HUES64 (cell line): Measurements from ENCODE around the gene DPP6.

Source experiments
- H3K27ac ChIP-seq: 2 replicates; pipeline ENCODE4 v1.7.0; 2013; ENCODE audit warnings: low read depth, low read length, inconsistent platforms
- H3K27me3 ChIP-seq: 2 replicates; pipeline ENCODE4 v1.6.1; 2013; ENCODE audit warnings: mild to moderate bottlenecking, low read length; ENCODE audit not compliant: insufficient read depth
- H3K36me3 ChIP-seq: 2 replicates; pipeline ENCODE4 v1.6.1; 2013; ENCODE audit warnings: mild to moderate bottlenecking, low read length; ENCODE audit not compliant: insufficient read depth
- H3K4me1 ChIP-seq: 2 replicates; pipeline ENCODE4 v1.6.1; 2013; ENCODE audit warnings: mild to moderate bottlenecking, low read length, moderate library complexity; ENCODE audit not compliant: insufficient read depth
- H3K4me3 ChIP-seq: 2 replicates; pipeline ENCODE4 v1.5.1; 2013; ENCODE audit warnings: mild to moderate bottlenecking, low read length, moderate library complexity
- H3K9ac ChIP-seq: 2 replicates; pipeline ENCODE4 v1.6.1; 2013; ENCODE audit warnings: mild to moderate bottlenecking, low read depth, low read length
- H3K9me3 ChIP-seq: 2 replicates; pipeline ENCODE4 v1.6.1; 2013; ENCODE audit warnings: low read depth, low read length; ENCODE audit not compliant: insufficient read depth
- WGBS: fragments of 150-250, 120-280 bp; methylation state at CpG from one replicate; pipeline ENCODE4 v1.1.7; 2013; ENCODE audit warnings: missing lambda C conversion rate; 5-methylcytosine and 5-hydroxymethylcytosine counted together

DPP6 gene

DNA sequence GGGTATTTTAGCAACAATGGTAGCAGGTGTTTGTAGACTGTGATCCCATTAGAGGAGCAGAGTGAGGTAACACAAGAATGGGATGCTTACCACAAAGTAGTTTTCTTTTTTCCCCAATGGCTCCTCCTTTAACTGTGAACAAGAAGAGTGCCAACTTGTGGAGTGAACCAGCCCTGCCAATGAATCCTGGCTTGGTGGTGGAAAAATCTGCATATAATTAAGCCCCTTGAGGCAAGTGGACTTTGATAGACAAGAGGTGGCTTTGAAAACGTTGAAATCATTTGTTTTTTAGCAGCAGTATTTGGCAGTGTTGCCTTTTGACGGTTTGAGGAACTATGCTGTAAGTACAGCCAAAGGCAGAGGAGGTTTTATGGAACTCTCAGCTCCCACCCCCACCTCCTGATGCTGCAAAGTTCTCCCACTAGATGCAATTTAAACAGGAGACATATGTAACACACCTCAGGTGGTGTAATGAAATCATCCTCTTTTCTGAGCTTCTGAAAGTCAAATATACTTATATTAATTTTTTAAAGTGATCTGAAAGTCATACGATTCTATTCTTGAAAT is 295.6 kb downstream of the DPP6 start:
- WGBS, result 66% methylated on average over 2 of the region's 3 CpGs
- Histone ChIP-seq H3K27me3 (no peaks in the 10 kb centered on the region), H3K4me3 (no peak overlapping the region), H3K36me3 (no peaks in the 10 kb centered on the region), H3K4me1 (no peaks in the 10 kb centered on the region), H3K9ac (no peak overlapping the region), H3K9me3 (no peaks in the 10 kb centered on the region), H3K27ac (no peak overlapping the region)

DNA sequence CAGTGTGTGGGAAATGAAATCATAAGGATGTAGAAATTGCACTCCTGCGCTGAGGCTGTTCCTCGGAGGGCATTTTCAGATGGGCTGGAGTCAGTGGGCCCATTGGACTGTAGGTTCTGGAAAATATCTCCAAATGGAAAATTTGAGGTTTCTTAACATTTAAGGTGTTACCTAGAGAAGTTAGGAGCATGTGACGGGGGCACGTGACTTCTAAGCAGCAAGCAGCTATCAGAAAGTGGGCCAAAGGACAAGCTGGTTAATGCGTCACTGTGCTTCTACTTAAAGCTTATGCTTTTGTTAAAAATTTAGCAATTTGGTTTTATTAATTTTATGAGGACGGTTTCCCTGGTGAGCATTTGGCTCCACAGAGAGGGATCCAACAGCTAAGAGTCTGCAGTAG is 298.7 kb downstream of the DPP6 start:
- Histone ChIP-seq H3K27ac (no peak overlapping the region), H3K36me3 (no peaks in the 10 kb centered on the region), H3K4me1 (no peaks in the 10 kb centered on the region), H3K9ac (no peak overlapping the region), H3K9me3 (0 out of 2 replicates have a peak, but pooled peaks cover 4% of the 10 kb centered on the region), H3K27me3 (no peaks in the 10 kb centered on the region), H3K4me3 (no peak overlapping the region)
- WGBS, result 93% methylated on average over 6 of the region's 6 CpGs

DNA sequence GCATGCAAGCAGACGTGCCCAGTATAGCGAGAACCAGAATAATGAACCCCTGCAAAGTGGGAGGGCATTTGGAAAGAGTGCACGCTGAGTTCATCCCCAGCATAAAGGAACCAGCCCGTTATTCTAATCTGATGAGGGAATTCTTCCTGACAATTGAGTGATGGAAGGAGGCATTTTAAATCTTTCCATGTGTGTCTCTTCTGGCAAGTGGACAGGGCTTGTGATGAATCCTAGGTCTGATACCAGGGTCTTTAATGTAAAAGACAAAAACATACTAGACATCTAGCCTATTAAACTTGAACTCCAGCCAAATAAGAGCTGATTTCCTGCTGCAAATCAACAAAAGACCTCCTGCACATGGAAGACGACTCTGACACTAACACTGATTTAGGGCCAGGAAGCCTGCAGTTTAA is 301.2 kb downstream of the DPP6 start:
- Histone ChIP-seq H3K27ac (no peak overlapping the region), H3K4me1 (no peaks in the 10 kb centered on the region), H3K36me3 (no peaks in the 10 kb centered on the region), H3K9ac (no peak overlapping the region), H3K9me3 (0 out of 2 replicates have a peak, but pooled peaks cover 4% of the 10 kb centered on the region), H3K4me3 (no peak overlapping the region), H3K27me3 (no peaks in the 10 kb centered on the region)
- 86% methylated on average over 5 of the region's 5 CpGs for WGBS

DNA sequence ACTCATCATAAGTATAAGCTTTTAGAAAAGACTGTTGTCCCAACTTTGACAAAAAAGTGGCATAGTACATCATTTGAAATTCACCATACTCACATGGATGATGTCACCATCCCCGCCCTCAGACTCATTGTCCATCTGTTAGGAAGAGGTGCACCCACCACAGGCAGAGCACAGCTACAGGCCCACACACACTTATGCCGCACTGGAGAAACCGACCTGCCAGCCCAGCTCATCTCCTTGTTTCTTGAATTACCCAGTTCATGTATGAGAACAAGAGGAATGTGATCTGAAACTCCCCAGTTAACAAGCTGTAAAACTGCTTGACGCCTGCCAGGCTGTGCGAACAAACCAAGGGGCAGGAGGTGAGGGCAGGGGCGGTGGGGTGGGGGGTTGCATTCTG is 312.0 kb downstream of the DPP6 start:
- WGBS, result 87% methylated on average over 6 of the region's 6 CpGs
- Histone ChIP-seq H3K9me3 (no peaks in the 10 kb centered on the region), H3K9ac (no peak overlapping the region), H3K36me3 (no peaks in the 10 kb centered on the region), H3K4me3 (no peak overlapping the region), H3K27ac (no peak overlapping the region), H3K4me1 (no peaks in the 10 kb centered on the region), H3K27me3 (no peaks in the 10 kb centered on the region)

DNA sequence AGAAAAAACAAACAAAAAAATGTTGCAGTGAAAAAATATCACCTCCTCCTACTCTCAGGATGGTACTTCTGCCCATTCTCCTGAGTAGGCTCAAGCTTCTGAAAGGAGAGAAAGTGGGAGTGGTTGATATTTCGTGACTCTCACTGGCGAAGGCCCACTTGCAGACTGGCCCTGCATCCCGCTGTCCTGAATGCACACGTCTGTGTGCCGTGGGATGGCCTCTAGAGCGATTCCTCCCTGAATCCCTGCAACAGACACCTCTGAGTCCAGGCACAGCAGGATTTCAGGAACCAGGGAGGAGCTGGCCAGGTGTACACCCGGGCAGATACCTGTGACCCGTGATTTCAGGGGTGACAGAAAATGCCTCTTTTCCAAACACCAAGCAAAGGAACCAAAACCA is 319.2 kb downstream of the DPP6 start:
- Histone ChIP-seq H3K9me3 (no peaks in the 10 kb centered on the region), H3K27ac (no peak overlapping the region), H3K36me3 (no peaks in the 10 kb centered on the region), H3K4me1 (peaks cover 5% of the 10 kb centered on the region; the same call in 1 of the 2 replicates), H3K9ac (no peak overlapping the region), H3K4me3 (no peak overlapping the region), H3K27me3 (no peaks in the 10 kb centered on the region)
- 84% methylated on average over 8 of the region's 8 CpGs for WGBS

DNA sequence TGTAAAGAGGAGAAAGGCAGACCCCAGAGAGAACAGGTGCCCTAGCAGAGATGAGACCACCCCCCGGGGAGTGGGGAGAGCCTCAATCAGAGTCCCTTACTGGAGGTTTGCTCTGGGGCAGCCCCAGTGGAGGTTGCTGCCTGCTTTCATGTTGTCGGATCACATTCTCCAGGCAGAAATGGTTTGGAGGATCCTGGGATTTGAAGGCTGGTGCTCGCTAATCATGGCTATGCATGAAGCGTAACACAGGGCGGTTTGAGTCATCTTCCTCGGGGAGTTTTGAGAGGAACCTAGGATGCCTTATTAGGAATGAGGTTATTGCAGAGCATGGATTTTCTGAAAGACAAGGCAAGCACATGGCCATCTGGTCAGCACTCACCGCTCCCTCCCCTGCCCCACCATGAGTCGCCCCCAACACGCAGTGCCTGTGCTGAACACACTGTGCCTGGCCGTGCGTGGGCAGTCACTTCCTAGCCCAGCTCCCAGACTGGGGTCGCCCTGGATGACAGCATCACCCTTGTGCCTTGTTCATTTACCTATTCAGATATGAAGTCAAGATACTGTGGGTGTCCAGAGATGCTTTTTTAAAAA is 319.9 kb downstream of the DPP6 start:
- Histone ChIP-seq H3K27me3 (no peaks in the 10 kb centered on the region), H3K27ac (no peak overlapping the region), H3K4me3 (no peak overlapping the region), H3K9me3 (no peaks in the 10 kb centered on the region), H3K4me1 (peaks cover 5% of the 10 kb centered on the region; the same call in 1 of the 2 replicates), H3K36me3 (no peaks in the 10 kb centered on the region), H3K9ac (no peak overlapping the region)
- WGBS, result 87% methylated on average over 12 of the region's 12 CpGs

DNA sequence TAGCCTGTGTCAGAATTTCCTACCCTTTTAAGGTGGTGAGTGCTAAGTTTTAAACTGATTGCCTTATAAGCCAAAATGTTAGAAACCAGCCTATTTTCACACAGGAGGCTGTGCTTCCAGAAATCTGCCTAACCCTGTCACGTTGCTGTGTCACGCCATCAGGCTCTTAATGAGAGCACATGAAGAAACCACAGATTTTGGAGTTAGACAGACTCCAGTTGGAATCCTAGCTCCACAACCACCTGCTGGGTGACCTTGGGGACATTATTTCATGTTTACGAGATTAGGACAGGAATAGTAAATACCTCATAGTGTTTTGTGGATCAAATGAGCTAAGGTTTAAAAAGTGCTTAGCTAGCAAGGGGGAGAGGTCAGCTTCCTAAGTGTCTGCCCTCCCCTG is 321.8 kb downstream of the DPP6 start:
- Histone ChIP-seq H3K27me3 (no peaks in the 10 kb centered on the region), H3K4me1 (peaks cover 5% of the 10 kb centered on the region; the same call in 1 of the 2 replicates), H3K9ac (no peak overlapping the region), H3K27ac (no peak overlapping the region), H3K36me3 (no peaks in the 10 kb centered on the region), H3K4me3 (no peak overlapping the region), H3K9me3 (no peaks in the 10 kb centered on the region)
- WGBS, result 93% methylated on average over 3 of the region's 3 CpGs

DNA sequence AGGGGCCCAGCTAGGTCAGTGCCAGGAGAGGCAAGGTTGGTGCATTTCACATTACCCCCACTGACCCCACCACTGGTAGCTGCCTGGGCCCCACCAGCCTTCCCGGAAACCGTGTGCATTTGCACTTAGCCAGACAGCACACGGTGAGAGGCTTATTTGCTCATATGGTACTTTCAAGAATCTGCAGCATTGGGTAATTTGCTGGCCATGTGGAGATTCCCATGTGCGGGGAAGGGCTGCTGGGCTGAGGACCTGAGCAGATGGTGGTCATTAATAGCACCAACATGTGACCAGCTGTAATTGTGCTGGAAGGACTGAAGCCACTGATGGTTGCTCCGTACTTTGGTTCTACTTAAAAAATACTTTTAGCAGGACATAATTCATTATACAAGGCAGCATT is 323.8 kb downstream of the DPP6 start:
- Histone ChIP-seq H3K4me3 (no peak overlapping the region), H3K36me3 (no peaks in the 10 kb centered on the region), H3K27ac (no peak overlapping the region), H3K4me1 (peaks cover 5% of the 10 kb centered on the region; the same call in 1 of the 2 replicates), H3K27me3 (no peaks in the 10 kb centered on the region), H3K9me3 (no peaks in the 10 kb centered on the region), H3K9ac (no peak overlapping the region)
- WGBS, result 97% methylated on average over 5 of the region's 5 CpGs

DNA sequence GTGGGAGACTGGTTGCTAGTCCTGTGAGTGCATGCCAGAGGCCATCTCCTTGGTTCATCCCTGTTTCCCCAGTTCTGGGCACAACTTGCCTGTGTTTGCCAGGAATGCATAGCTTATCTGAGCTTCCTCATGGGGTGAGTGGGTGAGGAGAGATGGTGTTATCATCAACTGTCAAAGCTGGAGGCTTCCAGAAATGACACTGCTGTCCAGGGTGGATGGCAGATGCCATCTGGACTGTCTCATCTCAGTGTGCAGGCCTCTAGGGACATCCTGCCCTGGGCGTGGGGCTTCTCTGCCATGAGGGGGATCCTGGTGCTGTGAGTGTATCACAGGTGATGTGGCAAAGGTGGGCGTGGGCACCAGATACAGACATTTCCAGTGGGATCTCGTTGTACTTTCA is 328.6 kb downstream of the DPP6 start:
- Histone ChIP-seq H3K27me3 (no peaks in the 10 kb centered on the region), H3K9me3 (no peaks in the 10 kb centered on the region), H3K36me3 (no peaks in the 10 kb centered on the region), H3K4me1 (no peaks in the 10 kb centered on the region), H3K9ac (no peak overlapping the region), H3K27ac (no peak overlapping the region), H3K4me3 (no peak overlapping the region)
- WGBS, result 89% methylated on average over 3 of the region's 3 CpGs

DNA sequence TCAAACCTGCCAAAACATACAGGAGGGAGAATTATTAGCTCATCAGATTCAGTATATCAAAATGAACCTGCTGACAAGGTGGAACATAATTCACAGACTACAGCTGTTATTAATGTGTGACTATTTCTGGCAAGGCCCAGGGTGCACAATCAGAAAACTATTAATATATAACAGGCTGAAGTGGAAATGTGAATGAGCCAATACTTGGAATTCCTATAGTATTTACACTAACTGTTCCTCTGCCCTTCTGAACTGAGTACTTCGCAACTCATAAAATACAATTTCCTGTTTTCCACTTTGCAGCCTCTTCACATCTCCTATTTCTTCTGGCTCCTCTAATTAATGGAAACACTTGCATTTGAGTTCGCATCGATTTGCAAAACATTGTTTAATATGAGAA is 330.8 kb downstream of the DPP6 start:
- H3K36me3 ChIP-seq, result no peaks in the 10 kb centered on the region
- H3K4me1 ChIP-seq, result no peaks in the 10 kb centered on the region
- no peaks in the 10 kb centered on the region for H3K27me3 ChIP-seq
- H3K4me3 ChIP-seq, result no peak overlapping the region
- no peaks in the 10 kb centered on the region for H3K9me3 ChIP-seq
- WGBS, result 92% methylated on average over 1 of the region's 3 CpGs
- H3K9ac ChIP-seq, result no peak overlapping the region
- H3K27ac ChIP-seq, result no peak overlapping the region

DNA sequence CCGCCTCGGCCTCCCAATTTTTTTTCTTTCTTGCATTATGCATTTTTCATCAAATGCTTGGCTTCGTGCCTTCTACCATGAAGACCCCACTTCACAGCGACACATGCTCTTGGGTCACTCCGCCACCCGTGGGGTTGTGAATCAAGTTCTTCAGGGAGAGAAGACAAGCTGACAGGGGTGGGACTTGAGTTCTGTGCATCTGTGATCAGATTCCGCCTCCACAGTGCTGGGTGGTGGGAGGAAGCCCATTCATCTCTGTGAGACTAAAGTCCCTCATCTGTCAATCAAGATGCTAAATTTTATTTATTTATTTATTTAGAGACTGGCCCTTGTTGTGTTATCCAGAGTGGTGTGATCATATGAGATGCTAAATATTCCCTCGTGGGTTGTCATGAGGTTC is 333.0 kb downstream of the DPP6 start:
- no peaks in the 10 kb centered on the region for H3K4me1 ChIP-seq
- no peaks in the 10 kb centered on the region for H3K9me3 ChIP-seq
- no peak overlapping the region for H3K27ac ChIP-seq
- 92% methylated on average over 8 of the region's 8 CpGs for WGBS
- no peak overlapping the region for H3K4me3 ChIP-seq
- no peaks in the 10 kb centered on the region for H3K27me3 ChIP-seq
- H3K9ac ChIP-seq, result no peak overlapping the region
- no peaks in the 10 kb centered on the region for H3K36me3 ChIP-seq

DNA sequence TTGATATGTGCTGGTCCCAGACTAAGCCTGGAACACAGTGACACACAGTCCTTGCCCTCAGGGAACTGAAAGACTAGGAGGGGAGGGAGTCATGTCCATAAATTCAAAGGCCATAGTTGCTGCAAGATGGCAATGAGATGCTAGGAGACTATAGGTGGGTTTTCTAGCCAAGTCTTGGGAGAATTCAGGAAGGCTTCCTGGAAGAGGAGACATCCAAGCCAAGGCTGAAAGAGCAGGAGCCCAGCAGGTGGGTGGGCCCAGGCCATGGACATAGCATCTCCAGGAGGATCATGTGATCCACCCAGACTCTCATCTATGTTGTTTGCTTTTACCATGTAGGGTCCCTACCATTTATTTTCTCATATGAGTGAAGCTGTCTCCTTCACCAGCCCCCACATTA is 335.1 kb downstream of the DPP6 start:
- Histone ChIP-seq H3K4me1 (no peaks in the 10 kb centered on the region), H3K27ac (no peak overlapping the region), H3K4me3 (no peak overlapping the region), H3K27me3 (no peaks in the 10 kb centered on the region), H3K9me3 (no peaks in the 10 kb centered on the region), H3K36me3 (no peaks in the 10 kb centered on the region), H3K9ac (no peak overlapping the region)
